ENCODE data around the gene PKD1.

Gene PKD1

DNA sequence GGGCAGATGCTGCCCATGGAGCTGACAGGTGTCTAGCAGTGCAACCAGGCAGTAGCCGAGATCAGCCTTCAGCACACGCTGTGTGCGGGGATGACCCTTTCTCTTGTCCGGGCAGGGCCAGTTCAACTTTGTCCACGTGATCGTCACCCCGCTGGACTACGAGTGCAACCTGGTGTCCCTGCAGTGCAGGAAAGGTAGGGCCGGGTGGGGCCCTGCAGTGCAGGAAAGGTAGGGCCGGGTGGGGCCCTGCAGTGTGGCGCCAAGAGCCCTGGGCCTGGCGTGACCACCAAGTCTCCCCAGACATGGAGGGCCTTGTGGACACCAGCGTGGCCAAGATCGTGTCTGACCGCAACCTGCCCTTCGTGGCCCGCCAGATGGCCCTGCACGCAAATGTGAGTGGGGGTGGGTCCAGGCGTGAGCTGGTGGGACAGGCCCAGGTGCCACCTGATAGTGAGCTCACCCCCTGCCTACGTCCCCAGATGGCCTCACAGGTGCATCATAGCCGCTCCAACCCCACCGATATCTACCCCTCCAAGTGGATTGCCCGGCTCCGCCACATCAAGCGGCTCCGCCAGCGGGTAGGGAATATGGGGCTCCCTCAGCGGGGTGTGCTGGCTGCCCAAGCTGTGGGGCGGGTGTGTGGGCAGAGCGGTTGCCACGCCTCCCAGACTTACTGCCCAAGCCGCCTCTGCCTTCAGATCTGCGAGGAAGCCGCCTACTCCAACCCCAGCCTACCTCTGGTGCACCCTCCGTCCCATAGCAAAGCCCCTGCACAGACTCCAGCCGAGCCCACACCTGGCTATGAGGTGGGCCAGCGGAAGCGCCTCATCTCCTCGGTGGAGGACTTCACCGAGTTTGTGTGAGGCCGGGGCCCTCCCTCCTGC lies 47.7 kb downstream of the PKD1 start:
- DNase-seq (ENCODE audit: low read depth in 3 of 3) = no peak

DNA sequence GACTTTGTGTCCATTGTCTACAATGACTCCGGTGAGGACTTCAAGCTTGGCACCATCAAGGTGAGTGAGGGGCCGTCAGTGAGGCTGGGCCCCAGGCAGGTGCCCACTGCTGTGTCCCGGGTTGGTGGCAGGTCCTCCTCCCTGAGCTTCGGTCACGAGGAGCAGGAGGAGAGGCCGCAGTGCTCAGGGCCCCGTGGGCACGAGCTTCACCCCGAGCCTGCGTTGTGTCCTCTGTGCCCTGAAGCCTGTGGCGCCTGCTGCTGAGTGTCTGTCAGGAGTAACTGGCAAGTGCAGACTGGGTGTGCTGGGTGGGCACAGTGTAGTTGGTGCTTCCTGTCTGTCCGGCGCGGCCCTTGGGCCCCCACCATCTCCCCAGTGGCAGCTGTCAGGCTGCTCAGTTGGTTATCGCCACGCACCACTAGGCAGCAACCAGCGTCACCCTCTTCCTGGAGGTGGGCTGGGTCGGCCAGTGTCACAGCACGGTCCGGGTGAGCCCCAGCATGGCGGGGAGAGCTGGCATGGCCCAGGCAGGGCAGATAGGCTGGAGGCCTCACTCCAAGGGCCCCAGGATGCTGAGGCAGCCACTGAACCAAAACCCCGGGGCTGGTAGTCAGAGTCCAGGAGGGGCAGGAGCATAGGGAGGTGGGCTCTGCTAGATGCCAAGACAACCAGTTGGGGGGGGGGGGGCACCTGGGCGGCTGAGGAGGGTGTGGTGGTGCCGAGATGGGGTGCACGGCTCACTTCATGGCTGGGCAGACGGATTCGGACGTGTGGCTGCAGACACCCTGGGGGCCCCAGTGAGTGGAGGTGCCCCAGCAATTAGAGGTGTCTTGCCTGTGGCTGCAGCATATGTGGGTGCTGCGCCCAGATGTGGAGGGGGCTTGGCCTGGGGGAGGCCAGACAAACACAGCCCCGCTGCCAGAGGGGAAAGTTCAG lies 48.6 kb downstream of the PKD1 start:
- no peak for DNase-seq (ENCODE audit: low read depth in 3 of 3)

DNA sequence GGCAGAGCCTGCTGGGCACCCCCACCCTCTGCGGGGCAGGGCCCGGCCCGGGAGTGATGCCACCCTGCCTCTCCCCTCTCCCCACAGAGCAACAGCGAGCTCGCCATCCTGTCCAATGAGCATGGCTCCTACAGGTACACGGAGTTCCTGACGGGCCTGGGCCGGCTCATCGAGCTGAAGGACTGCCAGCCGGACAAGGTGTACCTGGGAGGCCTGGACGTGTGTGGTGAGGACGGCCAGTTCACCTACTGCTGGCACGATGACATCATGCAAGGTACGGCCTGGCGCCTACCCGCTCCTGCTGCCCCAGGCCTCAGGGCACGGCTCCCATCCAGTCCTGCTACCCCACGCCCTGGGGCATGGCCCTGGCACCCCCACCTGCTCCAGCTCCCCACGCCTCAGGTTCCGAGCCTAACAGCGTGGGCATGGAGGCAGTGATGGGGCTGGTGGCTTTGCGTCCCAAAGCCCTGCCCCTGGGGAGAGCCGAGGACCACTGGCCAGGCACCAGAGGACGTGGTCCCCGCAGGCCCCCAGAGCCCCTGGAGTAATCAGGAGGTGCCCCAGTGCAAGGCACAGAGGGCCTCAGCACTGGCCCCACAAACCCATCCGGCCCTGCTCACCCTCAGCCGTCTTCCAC lies 49.5 kb downstream of the PKD1 start:
- DNase-seq (ENCODE audit: low read depth in 3 of 3) = no peak

DNA sequence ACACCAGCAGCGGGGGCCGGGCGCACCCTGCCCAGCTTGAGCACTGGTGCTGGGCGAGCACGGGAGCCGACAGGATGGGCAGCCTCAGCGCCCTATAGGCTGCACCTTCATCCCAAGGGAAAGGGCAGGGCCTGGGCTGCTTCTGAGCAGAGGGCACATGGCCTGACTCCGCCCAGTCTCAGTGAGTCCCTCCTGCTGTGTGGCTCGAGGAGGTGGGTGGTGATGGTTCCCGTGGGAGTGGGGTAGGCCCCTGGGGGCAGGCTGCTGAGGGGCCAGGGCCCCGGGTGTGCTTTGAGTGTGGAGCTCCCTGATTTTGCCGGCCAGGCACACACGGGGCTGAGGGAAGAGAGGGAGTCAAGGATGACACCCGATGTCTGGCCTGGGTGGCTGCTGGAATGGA lies 50.0 kb downstream of the PKD1 start:
- DNase-seq (ENCODE audit: low read depth in 3 of 3) = no peak

DNA sequence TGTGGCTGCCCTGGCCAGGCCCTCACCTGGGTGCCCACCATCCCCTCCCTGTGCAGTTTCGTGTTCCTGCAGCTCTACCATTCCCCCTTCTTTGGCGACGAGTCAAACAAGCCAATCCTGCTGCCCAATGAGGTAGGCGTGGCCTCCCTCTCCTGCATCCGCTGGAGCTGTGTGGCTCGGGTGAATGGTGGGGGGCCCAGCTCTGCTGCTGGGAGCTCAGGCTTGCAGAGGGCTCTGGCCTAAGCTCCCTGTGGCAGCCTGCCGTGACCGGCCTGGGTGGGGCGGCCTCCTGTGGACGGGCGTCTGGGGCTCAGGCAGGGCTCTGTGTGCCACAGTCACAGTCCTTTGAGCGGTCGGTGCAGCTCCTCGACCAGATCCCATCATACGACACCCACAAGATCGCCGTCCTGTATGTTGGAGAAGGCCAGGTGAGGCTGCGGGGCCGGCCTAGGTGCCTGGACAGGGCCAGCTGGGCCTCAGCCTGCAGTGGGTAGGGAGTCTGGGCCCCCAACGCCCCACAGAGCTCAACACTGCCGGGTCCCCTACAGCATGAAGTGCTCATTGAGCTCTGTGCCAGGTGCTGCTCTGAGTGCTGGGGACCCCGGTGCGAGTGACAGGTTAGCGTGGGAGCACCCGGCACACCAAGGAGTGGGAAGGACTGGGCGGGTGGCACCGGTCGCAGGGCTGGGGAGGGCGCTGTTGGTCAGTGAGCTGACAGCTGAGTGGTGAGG lies 50.6 kb downstream of the PKD1 start:
- DNase-seq (ENCODE audit: low read depth in 3 of 3) = no peak

DNA sequence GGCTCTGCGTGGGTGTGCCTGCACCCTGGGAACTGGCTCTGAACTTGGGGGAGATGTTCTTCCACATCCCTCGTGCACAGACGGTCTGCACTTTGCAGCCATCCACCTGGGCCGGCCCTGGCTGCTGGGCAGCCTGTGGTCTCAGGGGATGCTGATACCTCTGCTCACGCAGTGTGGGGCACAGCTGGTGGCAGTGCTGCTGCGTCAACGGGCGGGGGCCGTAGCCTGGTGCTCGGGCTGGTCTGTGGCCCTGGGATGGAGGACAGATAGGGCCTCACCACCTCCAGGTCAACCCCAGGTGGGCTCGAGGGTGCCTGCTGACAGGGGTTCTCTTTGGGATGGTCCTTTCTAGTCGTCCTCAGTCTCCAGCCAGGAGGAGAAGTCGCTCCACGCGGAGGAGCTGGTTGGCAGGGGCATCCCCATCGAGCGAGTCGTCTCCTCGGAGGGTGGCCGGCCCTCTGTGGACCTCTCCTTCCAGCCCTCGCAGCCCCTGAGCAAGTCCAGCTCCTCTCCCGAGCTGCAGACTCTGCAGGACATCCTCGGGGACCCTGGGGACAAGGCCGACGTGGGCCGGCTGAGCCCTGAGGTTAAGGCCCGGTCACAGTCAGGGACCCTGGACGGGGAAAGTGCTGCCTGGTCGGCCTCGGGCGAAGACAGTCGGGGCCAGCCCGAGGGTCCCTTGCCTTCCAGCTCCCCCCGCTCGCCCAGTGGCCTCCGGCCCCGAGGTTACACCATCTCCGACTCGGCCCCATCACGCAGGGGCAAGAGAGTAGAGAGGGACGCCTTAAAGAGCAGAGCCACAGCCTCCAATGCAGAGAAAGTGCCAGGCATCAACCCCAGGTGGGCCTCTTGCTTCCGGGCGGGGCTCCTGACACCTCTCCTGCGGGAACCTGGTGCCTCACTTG lies 51.6 kb downstream of the PKD1 start:
- DNase-seq (ENCODE audit: low read depth in 3 of 3) = no peak

DNA sequence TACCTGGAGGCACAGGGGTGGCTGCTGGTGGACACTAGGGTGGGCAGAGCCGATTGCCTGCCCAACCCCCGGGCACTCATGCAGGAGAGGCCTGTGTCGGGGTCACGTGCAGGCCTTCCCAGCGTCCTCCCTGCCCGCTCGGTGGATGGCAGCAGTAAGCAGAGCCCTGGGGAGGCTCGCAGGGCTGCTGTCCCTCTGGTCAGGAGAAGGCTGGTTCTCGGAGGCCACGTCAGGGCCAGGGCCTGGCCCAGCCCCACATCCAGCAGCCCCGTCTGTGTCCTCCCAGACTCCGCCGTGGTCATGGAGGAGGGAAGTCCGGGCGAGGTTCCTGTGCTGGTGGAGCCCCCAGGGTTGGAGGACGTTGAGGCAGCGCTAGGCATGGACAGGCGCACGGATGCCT lies 52.3 kb downstream of the PKD1 start:
- no peak for DNase-seq (ENCODE audit: low read depth in 3 of 3)

DNA sequence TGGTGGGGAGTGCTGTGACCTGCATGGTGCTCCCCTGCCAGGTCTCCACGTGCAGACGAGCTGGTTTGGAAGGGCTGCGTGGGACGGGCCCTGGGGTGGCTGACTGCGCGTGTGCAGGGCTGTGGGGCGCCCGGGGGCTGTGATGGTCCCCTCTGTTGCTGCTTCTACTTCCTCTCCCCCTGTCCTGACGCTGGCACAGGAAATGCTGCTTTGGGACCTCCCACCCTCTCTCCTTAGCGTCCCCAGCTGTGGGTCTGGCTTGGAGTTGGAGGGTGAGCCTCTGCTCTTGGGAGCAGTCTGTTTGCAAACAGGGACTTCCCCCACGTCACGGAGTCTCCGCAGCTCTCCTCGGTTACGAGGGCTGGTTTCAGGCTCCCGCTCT lies 52.7 kb downstream of the PKD1 start:
- DNase-seq (ENCODE audit: low read depth in 3 of 3) = no peak

DNA sequence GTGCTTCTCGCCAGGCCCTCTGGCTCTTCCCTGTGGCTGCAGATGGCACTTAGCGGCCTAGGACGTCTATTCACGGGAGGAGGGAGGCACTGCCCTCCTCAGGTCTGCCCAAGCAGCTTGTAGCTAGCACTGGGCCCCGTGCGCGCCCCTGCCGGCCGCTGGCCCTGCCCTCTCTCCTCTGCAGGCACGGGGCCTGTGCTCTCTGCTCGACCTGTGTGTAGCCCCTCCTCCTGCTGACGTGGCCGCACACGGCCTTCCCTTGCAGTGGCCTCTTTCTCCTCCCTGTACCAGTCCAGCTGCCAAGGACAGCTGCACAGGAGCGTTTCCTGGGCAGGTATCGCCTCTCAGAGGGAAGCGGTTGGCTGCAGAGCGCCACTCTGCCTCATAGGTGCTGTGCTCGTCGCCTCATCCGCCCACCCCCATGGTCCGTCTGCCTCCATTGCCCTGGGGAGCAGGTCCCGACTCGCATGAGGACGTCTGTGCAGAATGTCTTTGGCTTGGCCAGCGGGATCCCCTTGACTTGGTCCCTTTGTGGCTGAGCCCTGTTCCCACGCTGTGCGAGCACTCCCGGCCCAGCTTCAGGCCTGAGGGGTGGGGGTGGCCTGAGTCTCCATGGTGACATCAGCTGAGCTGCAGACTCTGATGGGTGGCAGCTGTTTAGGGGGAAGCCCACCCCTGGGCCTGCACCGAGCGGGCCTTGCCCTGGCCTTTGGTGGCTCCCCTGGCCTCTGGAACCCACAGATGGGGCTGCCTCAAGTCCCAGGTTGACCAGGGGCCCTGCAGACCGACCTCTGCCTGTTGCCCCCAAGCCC lies 53.3 kb downstream of the PKD1 start:
- DNase-seq (ENCODE audit: low read depth in 3 of 3) = no peak

DNA sequence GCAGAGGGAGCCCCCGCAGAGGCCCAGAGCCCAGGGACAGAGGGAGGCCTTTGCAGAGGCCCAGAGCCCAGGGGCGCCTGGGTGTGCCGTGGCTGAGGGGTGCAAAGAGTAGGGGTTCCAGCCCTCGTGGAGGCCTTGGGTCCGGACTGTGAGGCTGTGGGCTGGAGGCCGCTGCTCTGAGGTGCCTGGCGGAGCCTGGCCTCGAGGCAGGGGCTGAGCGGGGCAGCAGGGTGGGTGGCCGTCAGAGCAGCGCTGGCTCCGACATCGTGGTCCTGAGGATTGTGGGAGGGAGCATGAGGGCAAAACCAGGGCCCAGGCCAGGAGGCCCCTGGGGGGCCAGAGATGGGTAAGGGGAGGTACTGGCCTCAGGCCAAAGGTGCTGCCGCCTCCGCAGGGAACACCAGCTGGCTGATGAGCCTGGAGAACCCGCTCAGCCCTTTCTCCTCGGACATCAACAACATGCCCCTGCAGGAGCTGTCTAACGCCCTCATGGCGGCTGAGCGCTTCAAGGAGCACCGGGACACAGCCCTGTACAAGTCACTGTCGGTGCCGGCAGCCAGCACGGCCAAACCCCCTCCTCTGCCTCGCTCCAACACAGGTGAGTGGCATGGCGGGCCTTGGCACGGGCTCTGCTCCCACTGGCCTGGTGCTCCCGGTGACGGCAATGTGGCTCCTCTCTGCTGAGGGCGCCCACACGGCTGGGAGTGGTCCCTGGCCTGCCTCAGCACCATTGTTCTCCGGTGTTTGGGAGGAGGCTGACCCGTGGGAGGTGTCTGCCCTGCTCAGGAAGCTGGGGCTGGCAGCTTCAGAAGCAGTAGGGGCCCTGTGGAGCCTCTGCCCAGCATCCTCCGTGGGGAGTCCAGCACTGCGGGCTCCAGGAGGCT lies 54.3 kb downstream of the PKD1 start:
- DNase-seq (ENCODE audit: low read depth in 3 of 3) = no peak

DNA sequence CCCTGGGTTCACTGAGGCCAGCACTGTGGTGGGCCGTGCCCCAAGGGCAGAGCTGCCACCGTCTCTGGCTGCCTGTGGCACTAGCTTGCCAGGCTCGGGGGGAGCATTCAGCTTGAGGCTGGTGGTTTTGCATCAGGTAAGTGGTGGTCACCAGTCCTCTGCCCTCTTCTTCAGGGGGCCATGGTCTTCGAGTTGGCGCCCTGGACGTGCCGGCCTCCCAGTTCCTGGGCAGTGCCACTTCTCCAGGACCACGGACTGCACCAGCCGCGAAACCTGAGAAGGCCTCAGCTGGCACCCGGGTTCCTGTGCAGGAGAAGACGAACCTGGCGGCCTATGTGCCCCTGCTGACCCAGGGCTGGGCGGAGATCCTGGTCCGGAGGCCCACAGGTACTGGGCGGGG lies 55.7 kb downstream of the PKD1 start:
- DNase-seq (ENCODE audit: low read depth in 3 of 3) = no peak

DNA sequence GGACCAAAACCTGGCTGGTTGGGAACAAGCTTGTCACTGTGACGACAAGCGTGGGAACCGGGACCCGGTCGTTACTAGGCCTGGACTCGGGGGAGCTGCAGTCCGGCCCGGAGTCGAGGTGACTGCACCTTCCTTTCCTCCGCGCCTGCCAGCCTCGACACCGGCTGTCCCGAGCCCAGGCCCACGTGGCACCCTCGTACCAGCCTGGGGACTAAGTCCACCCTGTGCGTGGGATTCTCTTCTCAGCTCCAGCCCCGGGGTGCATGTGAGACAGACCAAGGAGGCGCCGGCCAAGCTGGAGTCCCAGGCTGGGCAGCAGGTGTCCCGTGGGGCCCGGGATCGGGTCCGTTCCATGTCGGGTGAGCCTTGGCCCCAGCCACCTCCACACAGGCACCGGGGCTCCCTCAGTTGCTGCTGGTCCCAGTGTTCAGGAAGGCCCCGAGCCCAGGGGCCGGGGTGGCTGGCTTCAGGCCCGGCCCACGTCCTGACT lies 56.3 kb downstream of the PKD1 start:
- no peak for DNase-seq (ENCODE audit: low read depth in 3 of 3)

DNA sequence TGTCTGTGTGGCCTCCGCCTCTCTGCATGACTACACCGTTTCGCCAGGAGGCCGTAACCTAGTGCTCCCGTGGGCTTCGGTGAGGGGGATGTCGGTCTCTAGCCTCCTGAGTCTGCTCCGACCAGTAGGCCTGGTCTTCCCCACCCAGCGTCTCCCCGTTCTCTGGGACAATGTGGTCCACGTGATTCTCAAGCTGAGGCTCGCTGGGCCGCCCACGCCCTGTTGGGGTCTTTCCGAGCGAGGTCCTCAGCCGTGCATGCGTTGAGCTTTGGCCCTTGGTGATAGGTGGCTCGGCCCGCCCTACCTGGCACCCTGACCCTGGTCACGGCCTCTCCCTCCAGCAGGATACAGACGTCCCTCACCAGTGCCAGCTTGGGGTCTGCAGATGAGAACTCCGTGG lies 57.0 kb downstream of the PKD1 start:
- DNase-seq (ENCODE audit: low read depth in 3 of 3) = no peak

DNA sequence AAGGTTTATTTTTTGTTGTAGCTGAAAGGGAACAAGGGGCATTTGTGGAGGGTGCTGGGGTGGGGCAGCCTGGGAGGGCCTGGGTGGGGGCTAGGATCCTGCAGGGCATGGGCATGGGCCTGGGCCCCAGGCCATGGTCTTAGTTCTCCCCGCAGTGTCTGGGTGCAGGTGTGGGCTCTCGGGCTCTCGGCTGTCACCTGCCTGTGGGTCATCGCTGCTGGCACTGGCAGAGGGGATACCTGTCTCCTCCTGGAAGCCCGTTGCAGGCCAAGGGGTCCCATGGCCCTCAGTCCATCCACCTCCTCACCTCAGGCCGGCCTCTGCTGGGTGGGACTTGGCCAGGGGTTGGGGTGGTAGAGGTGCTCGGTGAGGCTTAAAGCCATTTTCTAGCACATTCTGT lies 57.6 kb downstream of the PKD1 start:
- no peak for DNase-seq (ENCODE audit: low read depth in 3 of 3)

DNA sequence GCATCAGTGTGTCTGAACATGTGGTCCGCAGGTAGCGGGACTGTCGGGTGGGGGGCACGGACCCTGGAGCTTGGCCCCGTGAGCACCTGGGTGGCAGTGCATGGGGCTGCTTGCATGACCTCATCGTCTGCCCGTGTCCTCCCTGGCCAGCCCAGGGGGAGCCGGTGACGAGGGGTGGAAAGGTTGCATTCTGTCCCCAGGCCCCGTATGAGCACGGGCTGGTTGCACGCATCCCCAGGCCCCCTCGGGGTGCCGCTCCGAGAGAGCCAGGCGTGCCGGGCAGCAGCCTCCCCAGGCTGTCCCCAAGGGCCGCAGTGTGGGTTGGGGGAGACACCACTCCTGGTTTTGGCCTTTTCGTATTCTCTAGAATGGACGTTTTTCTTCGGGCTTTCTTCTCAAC lies 58.0 kb downstream of the PKD1 start:
- no peak for DNase-seq (ENCODE audit: low read depth in 3 of 3)

DNA sequence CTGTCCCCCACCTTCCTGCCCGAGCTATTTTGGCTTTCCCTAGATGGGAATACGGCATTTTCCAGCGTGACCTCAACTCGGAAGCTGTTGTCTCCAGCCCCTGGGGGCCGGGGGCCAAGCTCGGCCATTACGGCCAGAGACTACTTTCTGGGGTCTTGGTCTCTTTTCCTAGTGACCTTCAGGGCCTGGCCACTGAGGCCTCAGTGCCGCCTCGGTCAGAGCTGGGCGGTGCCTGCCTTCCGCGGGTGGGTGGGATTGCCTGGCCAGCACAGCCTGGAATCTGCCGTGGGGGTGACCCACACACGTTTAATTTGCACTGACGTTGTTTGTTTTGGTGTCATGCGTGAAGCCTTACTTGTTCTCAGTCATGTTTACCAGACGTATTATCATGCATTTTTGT lies 58.7 kb downstream of the PKD1 start:
- DNase-seq (ENCODE audit: low read depth in 3 of 3) = no peak

DNA sequence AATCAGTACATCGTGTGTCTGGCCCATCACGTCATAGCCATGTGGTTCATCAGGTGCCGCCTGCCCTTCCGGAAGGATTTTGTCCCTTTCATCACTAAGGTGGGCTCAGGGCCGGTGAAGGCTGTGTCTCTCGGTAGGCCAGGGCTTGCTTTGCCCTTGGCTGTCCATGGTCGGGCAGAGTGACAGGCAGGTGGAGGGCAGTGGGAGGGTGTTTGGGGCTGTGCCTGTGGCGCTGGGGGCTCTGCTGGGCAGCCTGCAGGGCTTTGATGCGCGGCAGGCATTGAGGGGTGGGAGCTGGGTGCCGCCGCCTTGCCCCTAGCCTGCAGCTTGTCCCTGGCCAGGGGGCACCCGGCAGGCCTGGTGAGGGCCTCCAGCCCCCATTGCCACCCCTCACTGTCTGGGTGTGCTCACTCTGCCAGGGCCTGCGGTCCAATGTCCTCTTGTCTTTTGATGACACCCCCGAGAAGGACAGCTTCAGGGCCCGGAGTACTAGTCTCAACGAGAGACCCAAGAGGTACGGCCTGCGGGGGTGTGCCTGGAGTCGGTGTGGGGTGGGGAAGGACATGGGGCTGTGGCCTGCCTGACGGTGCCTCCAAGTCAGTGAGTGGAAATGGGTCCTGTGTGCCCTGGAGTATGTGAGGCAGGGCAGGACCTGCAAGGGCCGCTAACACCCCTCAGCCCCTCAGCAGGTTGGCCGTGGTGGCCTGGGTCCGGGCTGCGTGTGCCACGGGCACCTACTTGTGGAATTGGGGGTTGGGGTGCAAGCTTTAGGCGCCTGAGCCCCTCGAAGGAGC lies 59.4 kb downstream of the PKD1 start:
- DNase-seq (ENCODE audit: low read depth in 3 of 3) = no peak

DNA sequence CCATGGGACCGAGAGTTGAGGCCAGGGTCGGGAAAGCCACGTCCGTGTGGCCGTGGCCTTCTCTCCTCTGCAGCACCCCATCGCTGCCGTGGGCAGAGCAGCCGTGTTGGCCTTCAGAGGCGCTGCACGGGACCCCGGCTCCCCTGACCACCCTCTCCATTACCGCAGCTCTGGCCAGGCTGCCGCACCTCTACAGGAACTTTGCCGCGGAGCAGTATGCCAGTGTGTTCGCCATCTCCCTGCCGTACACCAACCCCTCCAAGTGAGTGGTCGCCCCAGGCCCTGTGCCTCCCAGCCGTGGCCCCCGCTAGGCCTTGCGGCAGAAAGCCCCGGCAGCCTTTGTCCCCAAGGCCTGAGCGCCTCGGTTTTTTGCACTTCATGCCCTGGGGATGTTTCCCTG lies 60.1 kb downstream of the PKD1 start:
- DNase-seq (ENCODE audit: low read depth in 3 of 3) = no peak
